GM12874 (cell line): ENCODE data around the gene FTCD.

Source experiments
- CTCF ChIP-seq: IDR thresholded peaks from 2 replicates; pipeline ENCODE4 v1.5.1; 2011; ENCODE audit warnings: low read depth, mild to moderate bottlenecking, control low read depth, low read length, moderate library complexity; ENCODE audit not compliant: insufficient read depth

FTCD gene

GRCh38 chr21:46153247-46154154, 1.9 kb downstream of the FTCD start:
- TF ChIP-seq CTCF, result peak; percentile 77

- no peak for TF ChIP-seq CTCF
Measured at GRCh38 chr21:46152927-46153246, 2.5 kb downstream of the FTCD start.

GRCh38 chr21:46151989-46152926, 3.1 kb downstream of the FTCD start:
- TF ChIP-seq CTCF, result no peak

- no peak for TF ChIP-seq CTCF
Measured at GRCh38 chr21:46151261-46151988, 4.0 kb downstream of the FTCD start.

- TF ChIP-seq CTCF, result no peak
Measured at GRCh38 chr21:46150491-46151121, 4.8 kb downstream of the FTCD start.

GRCh38 chr21:46150073-46150472, 5.3 kb downstream of the FTCD start:
- no peak for TF ChIP-seq CTCF
